HG02759 (cell line): ENCODE results near the gene TRIM65.
"Not testable (repeated sequence)": the region's sequence is repeated elsewhere in the genome, so short reads cannot be mapped to it uniquely, and the experiment has no call there.

Experiments
- ATAC-seq: cut with Tn5 transposase; IDR thresholded peaks from one replicate; pipeline ENCODE4 v1.9.1; 2021; ENCODE audit warnings: mild to moderate bottlenecking, moderate library complexity; ENCODE audit not compliant: unreplicated experiment

Gene TRIM65

GRCh38 chr17:75897160-75898019 is 639 bp upstream of the TRIM65 start:
- ATAC-seq = no peak

- no peak for ATAC-seq
These were observed 1.2 kb downstream of the TRIM65 start for GRCh38 chr17:75895370-75896155.

- ATAC-seq = no peak
These were observed 2.6 kb downstream of the TRIM65 start for GRCh38 chr17:75894049-75894733.

GRCh38 chr17:75893305-75894048 is 3.3 kb downstream of the TRIM65 start:
- ATAC-seq = no peak

- ATAC-seq = no peak
These were observed 4.1 kb downstream of the TRIM65 start for GRCh38 chr17:75892556-75893224.

- no peak for ATAC-seq
These were observed 4.9 kb downstream of the TRIM65 start for GRCh38 chr17:75891605-75892555.

GRCh38 chr17:75891022-75891604 is 5.6 kb downstream of the TRIM65 start:
- no peak for ATAC-seq

GRCh38 chr17:75889454-75889853 is 7.3 kb downstream of the TRIM65 start:
- ATAC-seq = no peak

GRCh38 chr17:75888484-75888883 is 8.3 kb downstream of the TRIM65 start:
- no peak for ATAC-seq

- ATAC-seq = not testable (repeated sequence)
These were observed 10.9 kb downstream of the TRIM65 start for GRCh38 chr17:75885860-75886259.

- ATAC-seq = no peak
These were observed 11.3 kb downstream of the TRIM65 start for GRCh38 chr17:75885431-75885830.

- no peak for ATAC-seq
These were observed 14.9 kb downstream of the TRIM65 start for GRCh38 chr17:75881678-75882454.

- no peak for ATAC-seq
These were observed 16.5 kb downstream of the TRIM65 start for GRCh38 chr17:75880266-75880665.

- ATAC-seq = no peak
These were observed 18.4 kb downstream of the TRIM65 start, which contains the start of gene TRIM47 for GRCh38 chr17:75878174-75878998. Gene TRIM47 (minus strand): TSS chr17:75878581. CDS start chr17:75878548, 33 bp downstream.

- ATAC-seq = no peak
These were observed 19.0 kb downstream of the TRIM65 start for GRCh38 chr17:75877752-75878173.

- no peak for ATAC-seq
These were observed 19.6 kb downstream of the TRIM65 start for GRCh38 chr17:75876938-75877751.
